GM19035 (cell line): ENCODE measurements around the gene TNFSF12.
"Not testable (repeated sequence)": the region's sequence is repeated elsewhere in the genome, so short reads cannot be mapped to it uniquely, and the experiment has no call there.

ENCODE experiments used
- ATAC-seq: cut with Tn5 transposase; IDR thresholded peaks from one replicate; pipeline ENCODE4 v1.9.1; 2021; ENCODE audit not compliant: unreplicated experiment

The TNFSF12 gene

DNA sequence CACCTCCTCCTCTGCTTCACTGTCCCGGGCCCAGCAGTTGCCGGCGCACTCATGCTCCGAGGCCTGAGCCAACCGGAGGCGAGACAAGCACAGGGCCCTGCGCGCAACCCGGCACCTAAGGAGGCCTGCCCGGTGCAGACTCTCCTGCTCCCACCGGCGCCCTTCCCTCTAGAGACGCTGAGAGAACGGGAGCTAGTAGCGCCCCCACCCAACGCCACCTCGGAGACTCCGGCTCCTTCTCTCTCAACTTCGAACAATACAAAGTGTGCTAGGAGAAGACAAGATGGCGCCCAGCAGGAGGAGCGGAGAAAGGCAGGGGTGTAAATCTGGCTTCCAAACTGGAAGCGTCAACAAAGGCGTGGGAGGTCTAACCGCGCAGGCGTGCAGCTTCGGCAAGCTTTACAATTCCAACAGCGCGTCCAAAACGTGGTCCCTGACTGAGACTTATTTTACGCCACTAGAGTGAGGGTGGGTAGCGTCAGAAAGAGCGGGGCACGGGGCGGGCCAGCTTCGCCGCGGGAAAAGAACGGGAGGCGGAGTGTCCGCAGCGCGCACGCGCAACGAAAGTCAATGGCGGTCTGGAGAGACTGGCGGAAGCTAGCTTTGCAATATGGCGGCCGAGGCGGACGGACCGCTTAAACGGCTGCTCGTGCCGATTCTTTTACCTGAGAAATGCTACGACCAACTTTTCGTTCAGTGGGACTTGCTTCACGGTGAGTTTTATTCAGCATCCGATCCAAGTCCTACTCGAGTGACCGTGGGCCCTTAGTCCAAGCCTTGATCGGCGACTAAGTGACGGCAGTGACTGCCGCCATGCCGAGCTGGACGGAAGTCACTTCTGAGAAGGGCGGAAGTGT, 34.6 kb downstream of the TNFSF12 start, which contains the start of gene MPDU1:
MPDU1 (plus strand) TSS at position 600 of the 857 bp plus-strand sequence; CDS start at position 611, 11 bp downstream.
- peak; percentile 77 for ATAC-seq

DNA sequence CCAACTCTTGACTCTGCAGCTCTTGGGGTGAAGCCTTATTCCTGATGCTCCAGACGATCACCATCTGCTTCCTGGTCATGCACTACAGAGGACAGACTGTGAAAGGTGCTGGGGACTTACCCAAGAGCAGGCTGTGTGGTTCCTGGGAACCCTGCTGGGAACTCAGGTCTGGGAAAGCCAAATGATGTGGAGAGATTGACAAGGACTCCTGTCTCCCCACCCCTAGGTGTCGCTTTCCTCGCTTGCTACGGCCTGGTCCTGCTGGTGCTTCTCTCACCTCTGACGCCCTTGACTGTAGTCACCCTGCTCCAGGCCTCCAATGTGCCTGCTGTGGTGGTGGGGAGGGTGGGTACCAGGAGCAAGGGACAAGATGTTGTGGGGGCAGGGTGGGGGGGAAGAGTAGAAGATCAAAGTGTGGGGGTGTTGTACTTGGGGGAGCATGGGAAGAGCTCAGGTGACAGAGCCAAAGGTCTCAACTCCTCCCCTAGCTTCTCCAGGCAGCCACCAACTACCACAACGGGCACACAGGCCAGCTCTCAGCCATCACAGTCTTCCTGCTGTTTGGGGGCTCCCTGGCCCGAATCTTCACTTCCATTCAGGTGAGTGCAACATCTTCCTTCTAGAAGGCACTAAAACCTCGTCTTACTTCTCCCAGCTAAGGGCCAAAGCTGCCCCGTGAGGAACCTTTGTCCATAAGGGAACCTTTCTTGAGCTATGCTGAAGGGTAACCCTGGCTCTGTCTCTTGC, 38.0 kb downstream of the TNFSF12 start:
- ATAC-seq, result no peak

- ATAC-seq, result no peak
Measured at GRCh38 chr17:7587420-7588151, 38.7 kb downstream of the TNFSF12 start.

GRCh38 chr17:7588553-7589203, 39.8 kb downstream of the TNFSF12 start:
- no peak for ATAC-seq

DNA sequence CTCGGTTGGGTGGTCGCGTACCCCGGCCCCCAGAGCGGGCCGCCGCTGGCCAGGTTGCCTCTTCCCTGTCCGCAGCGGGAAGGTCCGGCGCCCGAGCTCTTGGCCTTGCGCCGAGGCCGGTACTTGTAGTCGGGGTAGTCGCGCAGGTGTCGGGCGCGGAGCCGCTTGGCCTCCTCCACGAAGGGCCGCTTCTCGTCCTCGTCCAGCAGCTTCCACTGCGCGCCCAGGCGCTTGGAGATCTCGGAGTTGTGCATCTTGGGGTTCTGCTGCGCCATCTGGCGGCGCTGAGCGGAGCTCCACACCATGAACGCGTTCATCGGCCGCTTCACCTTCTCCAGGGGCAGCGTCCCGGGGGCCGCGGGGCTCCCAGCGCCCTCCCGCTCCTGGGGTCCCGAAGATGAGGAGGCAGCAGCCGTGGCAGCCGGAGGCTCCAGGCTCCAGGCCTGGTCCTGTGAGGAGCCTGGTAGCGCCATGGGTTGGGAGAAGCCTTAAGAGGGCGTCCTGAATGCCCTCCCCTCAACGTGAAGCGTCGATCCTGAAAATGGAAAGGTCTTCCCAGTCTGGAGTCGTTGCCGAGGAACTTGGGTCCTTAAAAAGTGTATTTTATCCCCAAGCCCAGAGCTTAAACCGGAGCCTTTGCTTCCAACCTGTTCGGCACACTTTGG, 40.5 kb downstream of the TNFSF12 start:
- no peak for ATAC-seq

- no peak for ATAC-seq
Measured at GRCh38 chr17:7589891-7590691, 41.2 kb downstream of the TNFSF12 start, which contains the start of gene SOX15. Gene SOX15 (minus strand): TSS chr17:7590094. CDS start chr17:7589676, 418 bp downstream.

GRCh38 chr17:7590743-7591142, 41.9 kb downstream of the TNFSF12 start:
- no peak for ATAC-seq

GRCh38 chr17:7591596-7591995, 42.7 kb downstream of the TNFSF12 start:
- no peak for ATAC-seq

DNA sequence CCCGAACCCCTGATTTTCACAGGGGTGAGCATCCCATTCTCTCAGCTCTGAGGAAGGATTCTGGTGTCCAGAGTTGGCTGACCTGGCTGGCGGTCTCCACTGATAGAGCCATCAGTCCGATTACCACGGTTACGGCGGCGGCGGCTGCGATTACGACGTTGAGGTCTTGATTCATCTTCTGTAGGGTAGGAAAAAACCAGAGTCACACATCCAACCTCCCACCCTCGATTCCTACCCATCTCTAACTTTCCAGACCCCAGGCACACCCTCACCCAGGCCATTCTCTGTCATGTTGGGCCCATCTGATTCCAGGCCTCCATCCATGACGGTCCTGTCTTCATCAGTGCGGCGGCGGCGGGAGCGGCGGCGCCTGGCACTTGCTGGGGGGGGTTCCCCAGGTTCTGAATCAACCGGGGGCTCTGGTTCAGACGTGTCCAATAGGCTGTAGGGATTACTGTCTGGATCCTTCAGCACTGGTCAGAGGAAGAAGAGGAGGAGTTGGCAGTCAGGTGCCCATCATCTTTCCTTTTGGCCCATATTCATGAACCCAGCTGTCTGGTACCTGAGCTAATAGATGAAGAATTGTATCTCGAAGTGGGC, 43.7 kb downstream of the TNFSF12 start:
- ATAC-seq, result no peak

- ATAC-seq, result no peak
Measured at GRCh38 chr17:7593296-7593695, 44.4 kb downstream of the TNFSF12 start.

DNA sequence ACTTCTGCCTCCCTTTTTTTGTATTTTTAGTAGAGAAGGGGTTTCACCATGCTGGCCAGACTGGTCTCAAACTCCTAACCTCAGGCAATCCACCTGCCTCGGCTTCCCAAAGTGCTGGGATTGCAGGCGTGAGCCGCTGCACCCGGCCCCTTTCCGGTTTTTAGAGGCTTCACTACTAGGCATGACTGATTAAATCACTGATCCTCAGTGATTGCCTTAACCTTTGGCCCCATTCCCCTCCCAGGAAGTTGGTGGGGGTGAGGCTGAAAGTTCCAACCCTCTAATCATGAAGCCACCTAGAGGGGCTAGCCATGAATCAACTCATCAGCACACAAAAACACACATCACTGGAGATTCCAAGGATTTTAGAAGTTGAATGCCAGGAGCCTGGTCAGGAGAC, 48.7 kb downstream of the TNFSF12 start:
- ATAC-seq, result not testable (repeated sequence)

DNA sequence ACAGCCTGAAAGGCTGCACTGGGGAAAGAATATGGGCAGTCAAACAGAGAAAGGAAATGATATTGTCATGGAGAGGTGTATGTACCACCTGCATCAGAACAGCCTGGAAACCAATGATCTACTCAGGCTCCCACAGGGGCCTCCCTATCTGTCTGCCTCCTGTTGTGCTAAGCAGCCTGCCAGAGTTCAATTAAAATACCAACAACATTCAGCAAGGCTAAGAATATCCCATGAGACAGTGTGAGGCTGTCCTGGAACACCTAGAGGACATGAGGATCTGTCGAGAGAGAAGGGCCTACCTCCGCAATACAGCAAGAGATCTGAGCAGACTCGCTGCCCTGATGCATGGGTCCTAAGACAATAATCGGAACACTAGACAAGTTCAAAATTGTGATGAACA, 57.4 kb downstream of the TNFSF12 start:
- ATAC-seq, result no peak
